ENCODE data around the gene ZDHHC24.
"Not testable (repeated sequence)": the region's sequence is repeated elsewhere in the genome, so short reads cannot be mapped to it uniquely, and the experiment has no call there.

ZDHHC24 gene

GRCh38 chr11:66546966-66547661, 1.3 kb upstream of the ZDHHC24 start:
- no peak for DNase-seq (ENCODE audit: low read depth in 1 of 2, low spot score in 1 of 2)

GRCh38 chr11:66546368-66546965, 619 bp upstream of the ZDHHC24 start, which contains the start of gene ACTN3:
TSS of gene ACTN3 (plus strand) at chr11:66546903. CDS start at chr11:66546938, 35 bp downstream.
- DNase-seq (ENCODE audit: low read depth in 1 of 2, low spot score in 1 of 2) = no peak

DNA sequence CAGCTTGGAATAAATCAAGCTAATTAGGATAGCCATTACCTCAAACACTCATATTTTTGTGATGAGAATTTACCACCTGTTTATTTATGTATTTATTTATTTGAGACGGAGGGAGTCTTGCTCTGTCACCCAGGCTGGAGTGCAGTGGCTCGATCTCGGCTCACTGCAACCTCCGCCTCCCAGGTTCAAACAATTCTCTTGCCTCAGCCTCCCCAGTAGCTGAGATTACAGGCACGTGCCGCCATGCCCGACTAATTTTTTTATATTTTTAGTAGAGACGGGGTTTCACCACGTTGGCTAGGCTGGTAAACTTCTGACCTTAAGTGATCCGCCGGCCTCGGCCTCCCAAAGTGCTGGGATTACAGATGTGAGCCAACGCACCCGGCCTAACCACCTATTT, 896 bp downstream of the ZDHHC24 start:
- not testable (repeated sequence) for DNase-seq (ENCODE audit: low read depth in 1 of 2, low spot score in 1 of 2)

DNA sequence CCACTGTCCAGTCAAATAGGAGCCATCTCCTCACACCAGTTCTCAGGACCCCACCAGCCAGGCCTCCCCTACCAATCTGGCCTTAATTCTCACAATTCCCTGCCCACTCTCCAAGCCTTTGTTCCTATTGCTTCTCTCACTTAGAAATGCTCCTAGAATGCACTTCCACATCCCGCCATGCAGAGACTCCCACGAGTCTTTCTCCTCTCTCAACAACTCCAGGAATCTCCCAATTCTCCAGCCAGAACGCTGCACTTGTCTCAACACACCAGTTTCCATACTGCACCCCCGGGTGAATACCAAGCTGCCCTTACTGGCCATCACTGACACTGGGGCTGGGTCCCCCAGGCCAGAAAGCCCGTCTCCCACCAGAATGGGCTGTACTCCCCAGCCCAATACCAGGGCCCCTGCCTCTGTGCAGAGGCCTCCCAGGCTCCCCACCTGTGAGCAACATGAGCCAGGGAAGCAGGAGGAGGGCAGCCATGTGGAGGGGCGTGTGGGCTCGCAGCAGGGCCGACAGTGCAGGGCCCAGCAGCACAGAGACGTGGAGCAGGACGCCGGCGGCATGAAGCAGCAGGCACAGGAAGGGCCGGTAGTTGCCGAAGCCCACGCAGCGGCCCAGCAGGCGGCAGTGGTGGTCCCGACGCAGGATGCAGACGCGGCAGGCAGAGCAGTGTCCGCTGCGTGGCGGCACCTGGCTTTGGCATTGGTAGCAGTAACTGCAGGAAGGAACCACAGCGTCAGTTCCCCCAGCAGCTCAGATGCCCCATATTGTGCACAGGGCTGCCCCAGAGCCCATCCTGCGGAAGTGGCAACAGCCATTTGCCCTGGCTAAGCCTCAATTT, 2.4 kb downstream of the ZDHHC24 start:
- peak; percentile 25 to 28 for DNase-seq (ENCODE audit: low read depth in 1 of 2, low spot score in 1 of 2)

GRCh38 chr11:66542362-66542761, 3.5 kb downstream of the ZDHHC24 start:
- DNase-seq (ENCODE audit: low read depth in 1 of 2, low spot score in 1 of 2) = no peak

GRCh38 chr11:66541892-66542291, 4.0 kb downstream of the ZDHHC24 start:
- DNase-seq (ENCODE audit: low read depth in 1 of 2, low spot score in 1 of 2) = no peak

DNA sequence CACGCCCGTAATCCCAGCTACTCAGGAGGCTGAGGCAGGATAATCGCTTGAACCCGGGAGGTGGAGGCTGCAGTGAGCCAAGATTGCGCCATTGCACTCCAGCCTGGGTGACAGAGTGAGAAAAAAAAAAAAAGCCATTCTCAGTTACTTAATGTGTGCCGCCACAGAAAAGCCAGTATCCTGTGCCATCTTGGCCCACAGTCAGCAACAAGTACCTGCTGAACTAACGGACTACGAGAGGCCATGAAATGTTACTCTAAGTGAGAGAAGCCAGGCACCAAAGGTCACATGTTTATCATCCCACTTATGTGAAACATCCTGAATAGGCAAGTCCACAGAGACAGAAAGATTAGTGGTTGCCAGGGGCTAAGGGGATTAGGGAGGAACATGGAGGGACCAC, 5.2 kb downstream of the ZDHHC24 start:
- not testable (repeated sequence) for DNase-seq (ENCODE audit: low read depth in 1 of 2, low spot score in 1 of 2)

- DNase-seq (ENCODE audit: low read depth in 1 of 2, low spot score in 1 of 2) = no peak
These were observed 6.0 kb downstream of the ZDHHC24 start for GRCh38 chr11:66539870-66540213.

- DNase-seq (ENCODE audit: low read depth in 1 of 2, low spot score in 1 of 2) = no peak
These were observed 6.5 kb downstream of the ZDHHC24 start for GRCh38 chr11:66539170-66539869.

- DNase-seq (ENCODE audit: low read depth in 1 of 2, low spot score in 1 of 2) = no peak
These were observed 13.1 kb downstream of the ZDHHC24 start for GRCh38 chr11:66532784-66533183.

DNA sequence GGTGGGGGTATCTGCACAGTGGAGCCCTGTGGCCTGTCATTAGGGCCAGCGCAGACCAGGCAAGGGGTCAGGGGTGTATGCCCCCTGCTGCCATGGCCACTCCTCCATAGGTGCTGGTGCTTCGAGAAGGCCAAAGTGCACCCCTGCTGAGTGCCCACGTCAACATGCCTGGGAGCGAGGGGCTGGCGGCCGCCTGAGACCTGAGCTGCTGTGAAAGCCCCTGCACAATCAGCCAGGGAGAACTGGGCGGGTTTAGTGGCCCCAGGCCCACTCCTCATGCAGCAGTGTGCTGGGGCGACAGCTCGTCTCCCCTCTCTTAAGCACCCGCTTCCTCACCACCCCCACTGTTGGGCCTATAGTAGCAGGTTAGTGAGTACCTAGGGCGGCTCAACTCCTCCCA, 14.0 kb downstream of the ZDHHC24 start:
- no peak for DNase-seq (ENCODE audit: low read depth in 1 of 2, low spot score in 1 of 2)

DNA sequence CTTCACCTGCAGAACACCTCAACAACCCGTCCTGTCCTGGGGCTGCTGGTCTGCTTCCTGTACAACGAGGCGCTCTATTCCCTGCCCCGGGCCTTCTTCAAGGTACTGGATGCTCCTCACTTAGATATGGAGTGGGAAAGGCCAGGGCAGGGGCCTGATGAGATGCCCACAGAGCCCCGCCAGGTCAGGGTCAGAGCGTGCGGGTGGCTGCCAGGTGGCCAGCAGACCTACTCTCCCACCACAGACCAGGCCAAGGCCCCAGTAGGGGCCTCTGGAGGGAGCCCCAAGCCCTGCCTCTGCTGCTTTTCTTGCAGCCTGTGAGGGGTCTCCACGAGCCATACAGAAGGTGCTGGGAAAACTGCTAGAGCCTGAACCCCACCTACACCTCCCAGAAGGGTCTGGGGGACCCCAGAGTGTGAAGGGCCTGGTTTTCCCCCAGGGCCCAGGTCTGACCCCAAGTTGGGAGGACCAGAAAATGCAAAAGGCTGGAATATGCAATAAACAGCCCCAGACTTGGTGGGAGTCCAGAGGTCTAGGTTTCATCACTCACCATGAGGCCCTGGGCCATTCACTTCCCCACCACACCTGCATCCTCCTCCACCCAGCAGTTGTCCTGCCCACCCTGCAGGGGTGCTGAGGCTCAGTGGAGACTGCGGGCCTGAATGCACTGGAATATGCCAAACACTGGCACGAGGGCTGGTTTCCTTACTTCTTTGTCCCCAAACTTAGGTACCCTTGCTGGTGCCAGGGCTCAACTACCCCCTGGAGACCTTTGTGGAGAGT, 14.7 kb downstream of the ZDHHC24 start:
- no peak for DNase-seq (ENCODE audit: low read depth in 1 of 2, low spot score in 1 of 2)

DNA sequence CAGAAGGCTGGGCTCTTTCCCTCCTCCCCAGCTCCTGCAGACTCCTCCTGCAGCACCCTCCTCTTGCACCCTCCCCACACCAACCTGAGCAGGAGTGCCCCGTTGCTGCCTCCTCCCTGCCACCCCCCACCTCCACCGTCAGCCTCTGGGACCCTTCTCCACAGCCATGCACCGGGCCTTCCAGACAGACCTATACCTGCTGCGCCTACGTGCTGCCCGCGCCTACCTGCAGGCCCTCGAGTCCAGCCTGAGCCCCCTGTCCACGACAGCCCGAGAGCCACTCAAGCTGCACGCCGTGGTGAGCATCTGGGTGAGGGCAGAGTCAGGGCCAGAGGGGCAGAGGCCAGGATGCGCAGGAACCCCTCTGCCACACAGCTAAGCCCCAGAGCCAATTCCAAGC, 16.2 kb downstream of the ZDHHC24 start:
- DNase-seq (ENCODE audit: low read depth in 1 of 2, low spot score in 1 of 2) = no peak

DNA sequence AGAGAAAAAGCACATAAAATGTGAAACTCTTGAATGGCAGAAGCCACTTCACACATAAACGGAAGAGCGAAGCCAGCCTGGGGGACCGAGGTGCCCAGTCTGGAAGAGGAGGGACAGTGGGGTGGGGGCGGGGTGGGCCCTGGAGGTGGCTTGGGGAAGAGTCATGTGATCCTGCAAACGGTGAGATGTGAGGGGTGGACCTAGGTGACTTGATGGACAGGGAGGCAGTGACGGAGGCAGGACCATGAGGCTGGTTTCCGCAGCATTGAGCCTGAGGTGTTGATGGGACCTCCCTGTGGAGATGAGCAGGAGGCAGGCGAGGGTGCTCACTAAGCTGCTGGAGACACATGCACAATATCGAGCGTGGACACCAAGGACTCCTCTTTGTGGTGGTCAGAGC, 16.8 kb downstream of the ZDHHC24 start:
- no peak for DNase-seq (ENCODE audit: low read depth in 1 of 2, low spot score in 1 of 2)

DNA sequence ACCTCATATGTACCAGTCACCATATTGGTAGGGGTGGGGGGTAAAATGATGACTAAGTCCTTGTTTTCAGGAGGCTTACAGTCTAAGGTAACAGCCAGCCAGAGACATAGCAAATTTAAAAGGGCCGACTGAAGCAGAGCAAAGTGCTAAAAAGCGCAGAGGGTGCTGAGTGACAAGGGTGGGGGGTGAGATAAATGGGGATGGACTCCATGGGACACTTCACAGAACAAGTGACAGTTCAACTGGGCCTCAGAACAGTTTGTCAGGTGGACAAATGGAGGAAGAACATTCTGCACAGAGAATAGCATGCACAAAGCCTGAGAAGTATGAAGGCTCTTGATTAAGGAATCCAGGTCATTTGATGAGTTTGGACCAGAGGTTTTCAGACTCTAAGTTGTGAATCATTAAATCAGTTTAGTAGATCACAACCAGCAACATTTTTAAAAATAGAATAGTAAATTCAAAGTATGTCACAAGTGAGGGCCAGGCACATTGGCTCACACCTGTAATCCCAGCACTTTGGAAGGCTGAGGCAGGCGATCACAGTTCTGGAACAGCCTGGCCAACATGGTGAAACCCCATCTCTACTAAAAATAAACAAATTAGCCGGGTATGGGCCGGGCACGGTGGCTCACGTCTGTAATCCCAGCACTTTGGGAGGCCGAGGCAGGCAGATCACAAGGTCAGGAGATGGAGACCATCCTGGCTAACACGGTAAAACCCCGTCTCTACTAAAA, 21.4 kb downstream of the ZDHHC24 start:
- DNase-seq (ENCODE audit: low read depth in 1 of 2, low spot score in 1 of 2) = no peak

GRCh38 chr11:66523611-66524010, 22.2 kb downstream of the ZDHHC24 start:
- DNase-seq (ENCODE audit: low read depth in 1 of 2, low spot score in 1 of 2) = no peak

- DNase-seq (ENCODE audit: low read depth in 1 of 2, low spot score in 1 of 2) = no peak
These were observed 34.9 kb downstream of the ZDHHC24 start for GRCh38 chr11:66510990-66511339.

DNA sequence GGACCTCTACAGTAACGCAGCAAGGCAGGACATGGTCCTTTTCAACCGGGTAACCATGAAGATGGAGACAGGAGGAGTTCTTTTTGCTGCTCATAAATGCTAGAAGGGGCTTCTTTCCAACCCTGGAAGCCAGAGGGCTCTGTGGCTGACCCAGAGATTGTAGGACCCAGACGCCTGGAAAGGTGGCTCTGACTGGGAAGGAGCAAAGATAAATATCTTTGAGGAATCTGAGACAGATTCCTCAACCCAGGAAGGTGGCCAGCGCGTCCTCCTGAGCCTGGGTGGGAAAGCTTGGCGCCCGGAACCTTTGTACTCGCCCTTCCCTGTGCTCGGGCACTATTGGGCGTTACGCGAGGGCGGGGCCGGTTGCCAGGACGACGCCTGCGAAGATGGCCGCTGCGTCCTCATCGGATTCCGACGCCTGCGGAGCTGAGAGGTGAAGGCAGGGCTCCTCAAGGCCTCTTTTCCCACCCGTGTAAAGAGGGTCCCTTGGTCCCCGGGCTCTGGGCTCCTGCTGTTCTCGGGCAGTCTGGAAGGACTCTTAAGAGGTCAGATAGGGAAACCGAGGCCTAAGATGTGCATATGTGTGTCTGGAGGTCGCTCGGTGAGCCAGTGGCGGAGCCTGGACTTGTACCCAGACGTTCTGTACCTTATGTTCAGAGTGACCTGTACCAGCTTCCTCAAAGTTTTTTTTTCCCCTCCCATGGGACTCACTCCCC, 35.4 kb downstream of the ZDHHC24 start, which contains the start of gene BBS1:
Gene BBS1, plus strand, starts transcription at position 365 of the 719 bp plus-strand sequence. Its CDS starts 25 bp downstream, at position 390.
- DNase-seq (ENCODE audit: low read depth in 1 of 2, low spot score in 1 of 2) = peak; percentile 65 to 81

DNA sequence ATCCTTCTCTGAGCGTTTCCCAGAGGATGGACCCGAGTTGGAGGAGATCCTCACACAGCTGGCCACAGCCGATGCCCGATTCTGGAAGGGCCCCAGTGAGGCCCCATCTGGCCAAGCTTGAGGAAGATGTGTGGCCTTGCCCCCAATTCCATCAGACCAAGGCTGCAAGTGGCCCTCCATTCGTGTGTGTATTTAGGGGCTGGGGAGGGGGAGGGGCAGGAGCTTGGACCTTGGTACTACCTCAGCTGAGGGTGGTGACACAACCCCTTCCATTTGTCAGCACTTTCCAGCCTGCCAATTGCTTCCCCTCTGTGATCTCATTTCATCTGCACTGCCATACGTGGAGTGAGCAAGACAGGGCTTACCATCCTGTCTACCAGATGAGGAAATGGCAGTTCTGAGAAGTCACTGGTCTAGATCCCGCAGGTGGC, 36.7 kb downstream of the ZDHHC24 start:
- DNase-seq (ENCODE audit: low read depth in 1 of 2, low spot score in 1 of 2) = no peak
